PC-9 (cell line): ENCODE measurements around the gene CTCF.

Source experiments
- EZH2 ChIP-seq: fragments of 200-600 bp; sonication (generic); IDR thresholded peaks from 2 replicates; pipeline ENCODE4 v1.8.0; 2017; ENCODE audit warnings: antibody characterized with exemption, low read depth
- TF ChIP-seq, protein P1 (sequence below): fragments of 200-600 bp; sonication (generic); conservative IDR thresholded peaks from 2 replicates; pipeline ENCODE4 v1.6.1; 2017; ENCODE audit warnings: mixed run types, antibody characterized with exemption, mild to moderate bottlenecking, moderate library complexity

DNA sequence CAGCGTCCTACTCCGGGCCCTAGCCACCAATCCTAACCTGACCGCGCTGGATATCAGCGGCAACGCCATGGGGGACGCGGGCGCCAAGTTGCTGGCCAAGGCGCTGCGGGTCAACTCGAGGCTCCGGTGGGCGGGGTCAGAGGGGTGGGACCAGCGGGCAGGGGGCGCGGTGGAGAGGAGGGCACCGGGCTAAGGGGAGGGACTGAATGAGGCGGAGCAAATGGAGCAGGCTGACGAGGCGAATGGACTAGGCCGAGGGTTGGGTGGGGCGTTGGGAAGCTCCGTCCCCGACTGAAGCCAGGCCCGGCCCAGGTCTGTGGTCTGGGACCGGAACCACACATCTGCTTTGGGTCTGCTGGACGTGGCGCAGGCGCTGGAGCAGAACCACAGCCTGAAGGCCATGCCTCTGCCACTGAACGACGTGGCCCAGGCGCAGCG, 87.2 kb downstream of the CTCF start:
- TF ChIP-seq, protein P1, sequence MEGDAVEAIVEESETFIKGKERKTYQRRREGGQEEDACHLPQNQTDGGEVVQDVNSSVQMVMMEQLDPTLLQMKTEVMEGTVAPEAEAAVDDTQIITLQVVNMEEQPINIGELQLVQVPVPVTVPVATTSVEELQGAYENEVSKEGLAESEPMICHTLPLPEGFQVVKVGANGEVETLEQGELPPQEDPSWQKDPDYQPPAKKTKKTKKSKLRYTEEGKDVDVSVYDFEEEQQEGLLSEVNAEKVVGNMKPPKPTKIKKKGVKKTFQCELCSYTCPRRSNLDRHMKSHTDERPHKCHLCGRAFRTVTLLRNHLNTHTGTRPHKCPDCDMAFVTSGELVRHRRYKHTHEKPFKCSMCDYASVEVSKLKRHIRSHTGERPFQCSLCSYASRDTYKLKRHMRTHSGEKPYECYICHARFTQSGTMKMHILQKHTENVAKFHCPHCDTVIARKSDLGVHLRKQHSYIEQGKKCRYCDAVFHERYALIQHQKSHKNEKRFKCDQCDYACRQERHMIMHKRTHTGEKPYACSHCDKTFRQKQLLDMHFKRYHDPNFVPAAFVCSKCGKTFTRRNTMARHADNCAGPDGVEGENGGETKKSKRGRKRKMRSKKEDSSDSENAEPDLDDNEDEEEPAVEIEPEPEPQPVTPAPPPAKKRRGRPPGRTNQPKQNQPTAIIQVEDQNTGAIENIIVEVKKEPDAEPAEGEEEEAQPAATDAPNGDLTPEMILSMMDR: no peak
- TF ChIP-seq EZH2: no peak
